H9 (cell line): ENCODE measurements around the gene KCNH1. TPM values are rescaled to one million over a fixed set of nuclear protein-coding genes. Genes with fewer than 3 reads are reported as not detected.

ENCODE experiments used
- DNase-seq: peaks from one replicate; pipeline ENCODE4 v3.0.0-alpha.2; 2017
- H2AFZ ChIP-seq: one replicate; pipeline ENCODE4 v1.6.1; 2013; ENCODE audit warnings: mild to moderate bottlenecking, low read length, control low read depth, moderate library complexity
- H2AK5ac ChIP-seq: 2 replicates; pipeline ENCODE4 v1.6.1; 2013; ENCODE audit warnings: low read length, control low read depth, mixed read lengths; ENCODE audit not compliant: insufficient read length
- H2BK120ac ChIP-seq: one replicate; pipeline ENCODE4 v1.6.1; 2013; ENCODE audit warnings: low read depth, mild to moderate bottlenecking, low read length, control low read depth, inconsistent platforms; ENCODE audit not compliant: poor library complexity, severe bottlenecking
- H2BK12ac ChIP-seq: 2 replicates; pipeline ENCODE4 v1.6.1; 2013; ENCODE audit warnings: low read length, control low read depth, mixed read lengths, low read depth; ENCODE audit not compliant: insufficient read length
- H2BK15ac ChIP-seq: 2 replicates; pipeline ENCODE4 v1.6.1; 2013; ENCODE audit warnings: low read depth, low read length, control low read depth
- H2BK20ac ChIP-seq: one replicate; pipeline ENCODE4 v1.6.1; 2013; ENCODE audit warnings: low read depth, mild to moderate bottlenecking, low read length, control low read depth, inconsistent platforms; ENCODE audit not compliant: poor library complexity, severe bottlenecking
- H2BK5ac ChIP-seq: 2 replicates; pipeline ENCODE4 v1.6.1; 2013; ENCODE audit warnings: low read length, control low read depth, mixed read lengths; ENCODE audit not compliant: insufficient read length
- H3K14ac ChIP-seq: 2 replicates; pipeline ENCODE4 v1.6.1; 2013; ENCODE audit warnings: low read length, control low read depth; ENCODE audit not compliant: insufficient read depth
- H3K18ac ChIP-seq: 2 replicates; pipeline ENCODE4 v1.6.1; 2013; ENCODE audit warnings: low read depth, mild to moderate bottlenecking, mixed read lengths, low read length, control low read depth; ENCODE audit not compliant: insufficient read length
- H3K23ac ChIP-seq: 2 replicates; pipeline ENCODE4 v1.6.1; 2013; ENCODE audit warnings: low read length, control low read depth, mixed read lengths, low read depth; ENCODE audit not compliant: insufficient read length
- H3K23me2 ChIP-seq: 2 replicates; pipeline ENCODE4 v1.6.1; 2013; ENCODE audit warnings: low read depth, mild to moderate bottlenecking, mixed read lengths, low read length, control low read depth; ENCODE audit not compliant: insufficient read length, poor library complexity, severe bottlenecking
- H3K27ac ChIP-seq: 2 replicates; pipeline ENCODE4 v1.5.1; 2013; ENCODE audit warnings: low read length, control low read depth, mixed read lengths, low read depth; ENCODE audit not compliant: insufficient read length
- H3K27me3 ChIP-seq: 2 replicates; pipeline ENCODE4 v1.6.1; 2013; ENCODE audit warnings: low read length, control low read depth, inconsistent platforms; ENCODE audit not compliant: insufficient read depth
- H3K4ac ChIP-seq: 2 replicates; pipeline ENCODE4 v1.6.1; 2013; ENCODE audit warnings: low read depth, mild to moderate bottlenecking, control low read depth, inconsistent platforms, low read length, moderate library complexity
- H3K4me1 ChIP-seq: 2 replicates; pipeline ENCODE4 v1.6.1; 2013; ENCODE audit warnings: low read length, control low read depth, inconsistent platforms; ENCODE audit not compliant: insufficient read depth
- H3K4me2 ChIP-seq: 2 replicates; pipeline ENCODE4 v1.6.1; 2013; ENCODE audit warnings: low read length, control low read depth, mixed read lengths; ENCODE audit not compliant: insufficient read length, insufficient read depth
- H3K56ac ChIP-seq: 2 replicates; pipeline ENCODE4 v1.6.1; 2013; ENCODE audit warnings: low read depth, mild to moderate bottlenecking, mixed read lengths, low read length, control low read depth; ENCODE audit not compliant: insufficient read length
- H3K79me1 ChIP-seq: 2 replicates; pipeline ENCODE4 v1.6.1; 2013; ENCODE audit warnings: low read depth, mild to moderate bottlenecking, moderate library complexity, low read length, control low read depth, inconsistent platforms; ENCODE audit not compliant: insufficient read depth, poor library complexity, severe bottlenecking
- H3K79me2 ChIP-seq: 2 replicates; pipeline ENCODE4 v1.6.1; 2013; ENCODE audit warnings: low read length, control low read depth, inconsistent platforms; ENCODE audit not compliant: insufficient read depth
- H3K9ac ChIP-seq: 2 replicates; pipeline ENCODE4 v1.6.1; 2013; ENCODE audit warnings: low read length, control low read depth, mixed read lengths; ENCODE audit not compliant: insufficient read length; ENCODE audit errors: extremely low read depth
- H3K9me3 ChIP-seq: one replicate; pipeline ENCODE4 v1.6.1; 2013; ENCODE audit warnings: low read depth, low read length, inconsistent platforms; ENCODE audit not compliant: control insufficient read depth
- H3T11ph ChIP-seq: one replicate; pipeline ENCODE4 v1.6.1; 2013; ENCODE audit warnings: mild to moderate bottlenecking, low read length, control low read depth, inconsistent platforms
- H4K20me1 ChIP-seq: one replicate; pipeline ENCODE4 v1.6.1; 2013; ENCODE audit not compliant: control insufficient read depth, insufficient read length, insufficient read depth
- H4K5ac ChIP-seq: 2 replicates; pipeline ENCODE4 v1.6.1; 2013; ENCODE audit warnings: low read depth, mild to moderate bottlenecking, mixed read lengths, low read length, control low read depth; ENCODE audit not compliant: insufficient read length
- H4K8ac ChIP-seq: replicated peaks from 2 replicates; pipeline ENCODE4 v1.6.1; 2013; ENCODE audit warnings: low read length, control low read depth, mixed read lengths, low read depth; ENCODE audit not compliant: insufficient read length
- H4K91ac ChIP-seq: 2 replicates; pipeline ENCODE4 v1.6.1; 2013; ENCODE audit warnings: low read depth, mild to moderate bottlenecking, moderate library complexity, mixed read lengths, low read length, control low read depth; ENCODE audit not compliant: insufficient read length
- H3K27ac Mint-ChIP-seq, 3 experiments: 2 replicates in 2 of 3; 3 replicates in 1 of 3; pipeline ENCODE4 v1.8.0; 2020 to 2021; ENCODE audit warnings: mixed read lengths in 3 of 3, mild to moderate bottlenecking in 1 of 3, moderate library complexity in 1 of 3
- H3K27me3 Mint-ChIP-seq: 2 replicates; pipeline ENCODE4 v1.8.0; 2021; ENCODE audit warnings: low read depth, mild to moderate bottlenecking, moderate library complexity, mixed read lengths
- H3K36me3 Mint-ChIP-seq, 3 experiments: 2 replicates in 2 of 3; 3 replicates in 1 of 3; pipeline ENCODE4 v1.8.0; 2020 to 2021; ENCODE audit warnings: low read depth in 3 of 3, mixed read lengths in 3 of 3; ENCODE audit not compliant: insufficient read depth in 1 of 3
- H3K4me1 Mint-ChIP-seq, 2 experiments: 2 replicates each; pipeline ENCODE4 v1.8.0; 2020; ENCODE audit warnings: mixed read lengths in 2 of 2
- H3K4me3 Mint-ChIP-seq, 2 experiments: 2 replicates in 1 of 2; 3 replicates in 1 of 2; pipeline ENCODE4 v1.8.0; 2020 to 2021; ENCODE audit warnings: mild to moderate bottlenecking in 2 of 2, mixed read lengths in 2 of 2, moderate library complexity in 1 of 2
- H3K9me3 Mint-ChIP-seq, 2 experiments: 2 replicates in 1 of 2; 3 replicates in 1 of 2; pipeline ENCODE4 v1.8.0; 2020; ENCODE audit warnings: mild to moderate bottlenecking in 2 of 2, mixed read lengths in 2 of 2, moderate library complexity in 1 of 2
- WGBS: extraction: QIAGEN DNeasy Blood & Tissue Kit; methylation state at CpG from one replicate; pipeline ENCODE4 v1.1.7; 2013; ENCODE audit warnings: missing lambda C conversion rate, low lambda C conversion rate, mixed read lengths; ENCODE audit not compliant: insufficient read length; ENCODE audit errors: extremely low coverage; 5-methylcytosine and 5-hydroxymethylcytosine counted together
- total RNA-seq: library from RNA; stranded (reverse); gene quantifications from 2 replicates; pipeline ENCODE4 v1.2.1, GENCODE V29; 2021
- TF ChIP-seq, protein P1 (sequence below): fragments of 200-600 bp; sonication (generic); conservative IDR thresholded peaks from 3 replicates; pipeline ENCODE4 v1.8.0; 2021; ENCODE audit warnings: antibody characterized with exemption, mild to moderate bottlenecking

KCNH1 gene
- total RNA-seq, 1 experiment from 2014 or later, result 0.11 TPM

DNA sequence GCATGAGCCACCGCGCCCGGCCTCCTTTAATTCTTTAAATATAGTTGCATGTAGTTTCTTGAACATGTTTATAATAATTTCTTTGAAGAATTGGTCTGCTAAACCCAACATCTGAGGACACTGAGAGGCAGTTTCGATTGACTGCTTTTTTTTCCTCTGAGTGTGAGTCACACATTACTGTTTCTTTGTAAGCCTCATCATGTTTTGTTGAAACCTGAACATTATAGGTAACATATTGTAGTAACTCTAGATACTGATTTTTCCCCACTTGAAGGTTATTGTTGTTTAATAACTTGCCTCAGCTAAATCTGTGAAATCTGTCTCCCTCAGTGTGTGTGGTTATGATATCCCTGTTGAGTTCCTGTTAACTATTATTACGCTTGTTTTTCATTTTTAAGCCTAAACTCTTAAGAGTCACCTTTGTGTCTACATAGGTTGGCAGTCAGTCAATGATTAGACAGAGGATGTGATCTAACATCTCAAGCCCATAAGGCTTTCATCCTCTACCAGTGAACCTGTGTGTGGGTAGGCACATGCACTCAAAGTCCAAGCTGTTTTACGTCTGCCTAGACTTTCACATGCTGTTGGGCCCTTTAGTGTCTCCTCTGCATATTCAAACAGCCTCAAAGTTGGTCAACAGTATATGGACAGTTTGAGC lies 155.5 kb downstream of the KCNH1 start:
- Histone ChIP-seq H3K14ac (no peak overlapping the region), H4K8ac (no peak overlapping the region), H3K4me1 (no peaks in the 10 kb centered on the region), H2BK12ac (no peak overlapping the region), H3K18ac (no peak overlapping the region), H4K91ac (no peak overlapping the region), H3K9ac (no peak overlapping the region), H3K4me2 (no peak overlapping the region), H4K5ac (no peak overlapping the region), H3K56ac (no peak overlapping the region), H3K79me1 (no peaks in the 10 kb centered on the region), H3K27me3 (no peaks in the 10 kb centered on the region), H3K9me3 (no peaks in the 10 kb centered on the region), H2AK5ac (no peak overlapping the region), H3K23me2 (no peaks in the 10 kb centered on the region), H3K79me2 (no peaks in the 10 kb centered on the region), H3T11ph (no peak overlapping the region), H2BK5ac (no peak overlapping the region), H2BK120ac (no peak overlapping the region), H2BK20ac (no peak overlapping the region), H3K23ac (no peak overlapping the region), H2AFZ (no peak overlapping the region), H2BK15ac (no peak overlapping the region), H4K20me1 (no peaks in the 10 kb centered on the region), H3K27ac (no peak overlapping the region), H3K4ac (no peak overlapping the region)
- no peaks in the 10 kb centered on the region for H3K4me1 Mint-ChIP-seq
- H3K4me3 Mint-ChIP-seq, result no peak overlapping the region
- H3K27me3 Mint-ChIP-seq, result no peaks in the 10 kb centered on the region; the same call in 1 of the 2 replicates
- no peak for DNase-seq
- peaks cover 7 to 16% of the 10 kb centered on the region in 2 experiments; a peak in 4 of 5 replicates for H3K9me3 Mint-ChIP-seq
- no peak overlapping the region for H3K27ac Mint-ChIP-seq
- no CpG with 5 or more reads among the region's 6 CpGs for WGBS
- H3K36me3 Mint-ChIP-seq, result no peaks in the 10 kb centered on the region
- TF ChIP-seq, protein P1, sequence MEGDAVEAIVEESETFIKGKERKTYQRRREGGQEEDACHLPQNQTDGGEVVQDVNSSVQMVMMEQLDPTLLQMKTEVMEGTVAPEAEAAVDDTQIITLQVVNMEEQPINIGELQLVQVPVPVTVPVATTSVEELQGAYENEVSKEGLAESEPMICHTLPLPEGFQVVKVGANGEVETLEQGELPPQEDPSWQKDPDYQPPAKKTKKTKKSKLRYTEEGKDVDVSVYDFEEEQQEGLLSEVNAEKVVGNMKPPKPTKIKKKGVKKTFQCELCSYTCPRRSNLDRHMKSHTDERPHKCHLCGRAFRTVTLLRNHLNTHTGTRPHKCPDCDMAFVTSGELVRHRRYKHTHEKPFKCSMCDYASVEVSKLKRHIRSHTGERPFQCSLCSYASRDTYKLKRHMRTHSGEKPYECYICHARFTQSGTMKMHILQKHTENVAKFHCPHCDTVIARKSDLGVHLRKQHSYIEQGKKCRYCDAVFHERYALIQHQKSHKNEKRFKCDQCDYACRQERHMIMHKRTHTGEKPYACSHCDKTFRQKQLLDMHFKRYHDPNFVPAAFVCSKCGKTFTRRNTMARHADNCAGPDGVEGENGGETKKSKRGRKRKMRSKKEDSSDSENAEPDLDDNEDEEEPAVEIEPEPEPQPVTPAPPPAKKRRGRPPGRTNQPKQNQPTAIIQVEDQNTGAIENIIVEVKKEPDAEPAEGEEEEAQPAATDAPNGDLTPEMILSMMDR, result no peak
